ENCODE measurements around the gene DLGAP1. TPM values are rescaled to one million over a fixed set of nuclear protein-coding genes. Genes with fewer than 3 reads are reported as not detected.

The DLGAP1 gene
- total RNA-seq, 1 experiment from 2014 or later = 0.07 TPM

- Histone ChIP-seq H3K4me1 (no peaks in the 10 kb centered on the region), H3K36me3 (ENCODE audit: control insufficient read depth, insufficient read depth, low read length) (no peaks in the 10 kb centered on the region), H3K9me3 (no peaks in the 10 kb centered on the region; the same call in 1 of the 2 replicates), H3K4me3 (ENCODE audit: low read depth, low read length) (no peak overlapping the region), H3K27me3 (replicated peaks; ENCODE audit: control insufficient read depth, insufficient read depth, low read length) (no peaks in the 10 kb centered on the region)
- Mint-ChIP-seq H3K4me3 (ENCODE audit: unreplicated experiment) (no peak overlapping the region), H3K27me3 (ENCODE audit: insufficient read depth, unreplicated experiment) (no peaks in the 10 kb centered on the region), H3K36me3 (ENCODE audit: insufficient read depth, unreplicated experiment) (no peaks in the 10 kb centered on the region), H3K9me3 (ENCODE audit: unreplicated experiment) (no peaks in the 10 kb centered on the region), H3K4me1 (ENCODE audit: low read depth, unreplicated experiment) (no peaks in the 10 kb centered on the region), H3K27ac (ENCODE audit: unreplicated experiment) (no peak overlapping the region)
- ChIA-PET POLR2A (no interaction called here), CTCF (interaction anchor here (1.0 kb wide), 1 partner anchor 10 kb away, joined by 4 read pairs; no protein-coding TSS in a partner anchor)
- BruUV-seq (replicated peaks) = no TSS peak
- TF ChIP-seq CTCF (IDR thresholded peaks at IDR 0.05; ENCODE audit: insufficient read depth in 1 of 2, low read depth in 1 of 2, low read length in 1 of 2, severe bottlenecking in 1 of 2, unreplicated experiment in 1 of 2) = no peak
- DNase-seq = peak in 1 of 2 experiments; percentile 8
- intact Hi-C loops (cut with micrococcal nuclease; ENCODE audit: unreplicated experiment) = no loop called here
Measured at GRCh38 chr18:4096486-4096885, 358.6 kb downstream of the DLGAP1 start.

GRCh38 chr18:4093676-4094075 lies 361.4 kb downstream of the DLGAP1 start:
- DNase-seq = no peak
- ChIA-PET CTCF (no interaction called here), POLR2A (no interaction called here)
- Histone ChIP-seq H3K4me1 (no peaks in the 10 kb centered on the region), H3K9me3 (no peaks in the 10 kb centered on the region; the same call in 1 of the 2 replicates), H3K36me3 (ENCODE audit: control insufficient read depth, insufficient read depth, low read length) (no peaks in the 10 kb centered on the region), H3K27me3 (replicated peaks; ENCODE audit: control insufficient read depth, insufficient read depth, low read length) (no peaks in the 10 kb centered on the region), H3K4me3 (ENCODE audit: low read depth, low read length) (no peak overlapping the region)
- no peak overlapping the region for H3K4me3 Mint-ChIP-seq (ENCODE audit: unreplicated experiment)
- H3K4me1 Mint-ChIP-seq (ENCODE audit: low read depth, unreplicated experiment) = no peaks in the 10 kb centered on the region
- no peak overlapping the region for H3K27ac Mint-ChIP-seq (ENCODE audit: unreplicated experiment)
- no peaks in the 10 kb centered on the region for H3K27me3 Mint-ChIP-seq (ENCODE audit: insufficient read depth, unreplicated experiment)
- no TSS peak for BruUV-seq (replicated peaks)
- no peaks in the 10 kb centered on the region for H3K9me3 Mint-ChIP-seq (ENCODE audit: unreplicated experiment)
- intact Hi-C loops (cut with micrococcal nuclease; ENCODE audit: unreplicated experiment) = no loop called here
- H3K36me3 Mint-ChIP-seq (ENCODE audit: insufficient read depth, unreplicated experiment) = no peaks in the 10 kb centered on the region
- no peak for TF ChIP-seq CTCF (IDR thresholded peaks at IDR 0.05; ENCODE audit: insufficient read depth in 1 of 2, low read depth in 1 of 2, low read length in 1 of 2, severe bottlenecking in 1 of 2, unreplicated experiment in 1 of 2)

DNA sequence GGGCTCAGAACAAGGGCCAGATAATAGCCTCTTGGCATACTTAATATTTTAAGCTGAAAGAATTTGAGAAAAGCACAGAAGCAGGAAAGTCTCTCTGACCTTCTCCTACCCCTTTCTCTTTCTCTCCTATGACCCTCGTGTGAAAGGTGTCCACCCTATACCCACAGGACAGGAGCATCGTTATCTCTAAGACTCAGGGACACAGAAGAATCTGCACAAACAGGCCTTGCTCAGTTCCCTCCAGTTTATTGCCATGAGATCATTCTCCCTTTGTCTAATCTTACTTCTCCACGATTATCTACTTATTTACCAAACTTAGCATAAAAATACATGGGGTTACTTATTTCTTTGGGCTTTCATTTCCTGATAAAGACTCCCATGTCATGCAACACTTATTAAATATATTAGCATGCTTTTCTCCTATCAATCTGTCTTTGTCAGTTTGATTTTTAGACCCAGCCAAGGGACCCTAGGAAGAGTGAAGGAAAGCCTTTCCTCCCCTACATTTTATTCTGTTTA lies 370.7 kb downstream of the DLGAP1 start:
- POLR2A ChIA-PET = no interaction called here
- H3K4me3 ChIP-seq (ENCODE audit: low read depth, low read length) = no peak overlapping the region
- no TSS peak for BruUV-seq (replicated peaks)
- intact Hi-C loops (cut with micrococcal nuclease; ENCODE audit: unreplicated experiment) = no loop called here
- H3K4me1 ChIP-seq = no peaks in the 10 kb centered on the region
- Mint-ChIP-seq H3K36me3 (ENCODE audit: insufficient read depth, unreplicated experiment) (no peaks in the 10 kb centered on the region), H3K4me3 (ENCODE audit: unreplicated experiment) (no peak overlapping the region), H3K4me1 (ENCODE audit: low read depth, unreplicated experiment) (peaks cover 6% of the 10 kb centered on the region), H3K27me3 (ENCODE audit: insufficient read depth, unreplicated experiment) (peaks cover 5% of the 10 kb centered on the region), H3K9me3 (ENCODE audit: unreplicated experiment) (peaks cover 14% of the 10 kb centered on the region), H3K27ac (ENCODE audit: unreplicated experiment) (no peak overlapping the region)
- no peaks in the 10 kb centered on the region for H3K27me3 ChIP-seq (replicated peaks; ENCODE audit: control insufficient read depth, insufficient read depth, low read length)
- DNase-seq = no peak
- no peak for TF ChIP-seq CTCF (IDR thresholded peaks at IDR 0.05; ENCODE audit: insufficient read depth in 1 of 2, low read depth in 1 of 2, low read length in 1 of 2, severe bottlenecking in 1 of 2, unreplicated experiment in 1 of 2)
- no peaks in the 10 kb centered on the region for H3K36me3 ChIP-seq (ENCODE audit: control insufficient read depth, insufficient read depth, low read length)
- peaks cover 4% of the 10 kb centered on the region; the same call in 1 of the 2 replicates for H3K9me3 ChIP-seq
- CTCF ChIA-PET = no interaction called here

Data from Caco-2 (cell line).